Esophagus muscularis mucosa (tissue), 4 donors: ENCODE measurements around the gene LRRC26. TPM values are rescaled to one million over a fixed set of nuclear protein-coding genes. Genes with fewer than 3 reads are reported as not detected.

ENCODE experiments used
- DNase-seq: peaks from one replicate; pipeline ENCODE4 v3.0.0-alpha.2; 2017; ENCODE audit errors: extremely low spot score
- H3K27ac ChIP-seq, 4 donors: fragments of 200-600 bp; sonication (generic); replicated peaks in 1 of 4; 1 replicate in 3 of 4; 2 replicates in 1 of 4; pipeline ENCODE4 v1.5.1; 2016 to 2019; ENCODE audit warnings: mild to moderate bottlenecking in 1 of 4
- H3K27me3 ChIP-seq, 4 donors: fragments of 200-600 bp; sonication (generic); one replicate each; pipeline versions ENCODE4 v1.5.1 to v1.6.0; 2016 to 2019
- H3K36me3 ChIP-seq, 4 donors: fragments of 200-600 bp; sonication (generic); one replicate each; pipeline ENCODE4 v1.5.1; 2016 to 2019
- H3K4me1 ChIP-seq, 4 donors: fragments of 200-600 bp; sonication (generic); one replicate each; pipeline ENCODE4 v1.5.1; 2016 to 2019
- H3K4me3 ChIP-seq, 4 donors: fragments of 200-600 bp; sonication (generic); 1 replicate in 2 of 4; 2 replicates in 2 of 4; pipeline ENCODE4 v1.5.1; 2016 to 2019; ENCODE audit warnings: mild to moderate bottlenecking in 4 of 4, moderate library complexity in 1 of 4
- H3K9me3 ChIP-seq, 4 donors: fragments of 200-600 bp; sonication (generic); 1 replicate in 3 of 4; 2 replicates in 1 of 4; pipeline ENCODE4 v1.5.1; 2016 to 2019
- CTCF ChIP-seq, 3 experiments: fragments of 200-600 bp in 2 of 3; fragments of 450-650 bp in 1 of 3; sonication (generic) in 2 of 3; IDR thresholded peaks; one replicate each; pipeline ENCODE4 v1.5.1; 2017 to 2019; ENCODE audit warnings: antibody characterized with exemption in 3 of 3, mild to moderate bottlenecking in 2 of 3, moderate library complexity in 1 of 3
- EP300 ChIP-seq: sonication (generic); formaldehyde crosslinking; IDR thresholded peaks from one replicate; pipeline ENCODE4 v1.6.1; 2017; ENCODE audit warnings: antibody characterized with exemption
- POLR2A ChIP-seq: fragments of 450-650 bp; IDR thresholded peaks from one replicate; pipeline ENCODE4 v1.6.1; 2017; ENCODE audit warnings: antibody characterized with exemption, moderate library complexity, mild to moderate bottlenecking, low read depth
- POLR2AphosphoS5 ChIP-seq, 2 donors: sonication (generic); formaldehyde crosslinking; IDR thresholded peaks; one replicate each; pipeline ENCODE4 v1.6.1; 2017; ENCODE audit warnings: antibody characterized with exemption in 2 of 2
- WGBS: methylation state at CpG from one replicate; pipeline ENCODE4 v1.1.5; 2018; 5-methylcytosine and 5-hydroxymethylcytosine counted together
- intact Hi-C: fragments of 100-400 bp; cut with DNase I; formaldehyde crosslinking; loops from one replicate; pipeline ENCODE4 v1.15.1; 2023
- total RNA-seq, 4 donors: library from RNA; depleted of rRNA; stranded (reverse); fragments of >200 nt; gene quantifications; one replicate each; pipeline versions ENCODE4 v1.1.0 to v1.2.1, GENCODE V29; 2016

Gene LRRC26
- total RNA-seq, 4 donors from 2014 or later: not detected

- DNase-seq: no peak
- no peak overlapping the region for H3K4me3 ChIP-seq
- H3K36me3 ChIP-seq: peaks cover 11 to 28% (median 27%) of the 10 kb centered on the region in 4 donors
- H3K4me1 ChIP-seq: peaks cover 45 to 86% (median 62%) of the 10 kb centered on the region in 4 donors
- H3K9me3 ChIP-seq: no peaks in the 10 kb centered on the region
- no peaks in the 10 kb centered on the region for H3K27me3 ChIP-seq
- no peak overlapping the region for H3K27ac ChIP-seq
- intact Hi-C loops: no loop called here
- TF ChIP-seq POLR2AphosphoS5 (IDR thresholded peaks at IDR 0.05): no peak
- TF ChIP-seq EP300: no peak
- TF ChIP-seq CTCF (IDR thresholded peaks at IDR 0.05): no peak
- TF ChIP-seq POLR2A: no peak
- no CpG with 5 or more reads among the region's 16 CpGs for WGBS
Observed at GRCh38 chr9:137194388-137194787, 24.5 kb upstream of the LRRC26 start.

GRCh38 chr9:137193771-137194170 lies 23.9 kb upstream of the LRRC26 start:
- peaks cover 43 to 85% (median 60%) of the 10 kb centered on the region in 4 donors for H3K4me1 ChIP-seq
- H3K9me3 ChIP-seq: no peaks in the 10 kb centered on the region
- peaks cover 11 to 28% (median 27%) of the 10 kb centered on the region in 4 donors for H3K36me3 ChIP-seq
- no peak overlapping the region for H3K27ac ChIP-seq
- 80% methylated on average over 8 of the region's 14 CpGs for WGBS
- no peak for DNase-seq
- no peaks in the 10 kb centered on the region for H3K27me3 ChIP-seq
- intact Hi-C loops: no loop called here
- TF ChIP-seq CTCF (IDR thresholded peaks at IDR 0.05): no peak
- TF ChIP-seq EP300: no peak
- TF ChIP-seq POLR2AphosphoS5 (IDR thresholded peaks at IDR 0.05): no peak
- no peak for TF ChIP-seq POLR2A
- no peak overlapping the region for H3K4me3 ChIP-seq

- Histone ChIP-seq H3K27ac (no peak overlapping the region), H3K4me3 (no peak overlapping the region), H3K27me3 (no peaks in the 10 kb centered on the region), H3K9me3 (no peaks in the 10 kb centered on the region), H3K4me1 (peaks cover 35 to 79% (median 53%) of the 10 kb centered on the region in 4 donors), H3K36me3 (peaks cover 11 to 28% (median 27%) of the 10 kb centered on the region in 4 donors)
- DNase-seq: no peak
- TF ChIP-seq EP300 (no peak), POLR2AphosphoS5 (IDR thresholded peaks at IDR 0.05) (no peak), POLR2A (no peak), CTCF (IDR thresholded peaks at IDR 0.05) (no peak)
- intact Hi-C loops: no loop called here
- WGBS: 100% methylated on average over 1 of the region's 2 CpGs
Observed at GRCh38 chr9:137192859-137193258, 23.0 kb upstream of the LRRC26 start.

GRCh38 chr9:137192448-137192780 lies 22.6 kb upstream of the LRRC26 start:
- H3K4me1 ChIP-seq: peaks cover 35 to 79% (median 53%) of the 10 kb centered on the region in 4 donors
- H3K27me3 ChIP-seq: no peaks in the 10 kb centered on the region
- DNase-seq: no peak
- intact Hi-C loops: no loop called here
- TF ChIP-seq CTCF (IDR thresholded peaks at IDR 0.05) (no peak), EP300 (no peak), POLR2AphosphoS5 (IDR thresholded peaks at IDR 0.05) (no peak), POLR2A (no peak)
- 82% methylated on average over 8 of the region's 10 CpGs for WGBS
- H3K36me3 ChIP-seq: peaks cover 11 to 28% (median 27%) of the 10 kb centered on the region in 4 donors
- no peak overlapping the region for H3K4me3 ChIP-seq
- H3K9me3 ChIP-seq: no peaks in the 10 kb centered on the region
- H3K27ac ChIP-seq: no peak overlapping the region
